IMR-90 (cell line): Measurements from ENCODE around the gene NRP2. TPM values are rescaled to one million over a fixed set of nuclear protein-coding genes. Genes with fewer than 3 reads are reported as not detected.

Experiments
- ATAC-seq: fragments of 200-7000 bp; cut with Tn5 transposase; 2 replicates; pipeline ENCODE4 v1.9.1; 2020; ENCODE audit warnings: low read depth, mild to moderate bottlenecking, moderate library complexity
- BruUV-seq: library from RNA; stranded (reverse); fragments of 400-500 nt; replicated peaks from 2 replicates; lab custom pipeline; 2021; lab: Mats Ljungman, UMichigan
- CTCF ChIA-PET: fragments of 300-600 bp; formaldehyde crosslinking; extraction: SDS; loops from one replicate; lab custom pipeline; 2021; ENCODE audit warnings: antibody characterized with exemption; lab: Yijun Ruan, JAX
- POLR2A ChIA-PET: fragments of 300-600 bp; sonication (Branson Sonifier 250); formaldehyde crosslinking; loops from one replicate; lab custom pipeline; 2022; ENCODE audit warnings: antibody characterized with exemption; ENCODE audit not compliant: unreplicated experiment; lab: Charles Lee
- DNase-seq: peaks from one replicate; pipeline ENCODE4 v3.0.0; 2013
- H2AFZ ChIP-seq: replicated peaks from 2 replicates; pipeline ENCODE3; 2013; ENCODE audit warnings: low read length, mild to moderate bottlenecking; ENCODE audit not compliant: poor library complexity
- H2AK5ac ChIP-seq: 2 replicates; pipeline ENCODE4 v1.6.1; 2013; ENCODE audit warnings: low read depth, low read length, inconsistent platforms
- H2AK9ac ChIP-seq: replicated peaks from 2 replicates; pipeline ENCODE3; 2013; ENCODE audit warnings: mild to moderate bottlenecking, low read depth, low read length, moderate library complexity; ENCODE audit not compliant: poor library complexity
- H2BK120ac ChIP-seq: 2 replicates; pipeline ENCODE4 v1.6.1; 2013; ENCODE audit warnings: low read depth, low read length, inconsistent platforms
- H2BK15ac ChIP-seq: 3 replicates; pipeline ENCODE4 v1.6.1; 2013; ENCODE audit warnings: low read depth, low read length, inconsistent platforms
- H2BK20ac ChIP-seq: 2 replicates; pipeline ENCODE4 v1.6.1; 2013; ENCODE audit warnings: low read depth, mild to moderate bottlenecking, inconsistent platforms, low read length, moderate library complexity
- H2BK5ac ChIP-seq: 2 replicates; pipeline ENCODE4 v1.6.1; 2013; ENCODE audit warnings: mild to moderate bottlenecking, low read depth, low read length, inconsistent platforms; ENCODE audit not compliant: poor library complexity, severe bottlenecking
- H3K14ac ChIP-seq: replicated peaks from 2 replicates; pipeline ENCODE4 v1.6.1; 2013; ENCODE audit warnings: low read depth, low read length, inconsistent platforms
- H3K18ac ChIP-seq: 2 replicates; pipeline ENCODE4 v1.6.1; 2013; ENCODE audit warnings: low read depth, low read length, control low read depth
- H3K23ac ChIP-seq: 2 replicates; pipeline ENCODE4 v1.6.1; 2013; ENCODE audit warnings: low read depth, low read length, inconsistent platforms
- H3K27ac ChIP-seq: 2 replicates; pipeline ENCODE4 v1.5.1; 2013; ENCODE audit warnings: mild to moderate bottlenecking, control low read depth, low read length; ENCODE audit not compliant: insufficient read depth
- H3K27me3 ChIP-seq: 2 replicates; pipeline ENCODE4 v1.6.1; 2013; ENCODE audit warnings: low read length; ENCODE audit not compliant: control insufficient read depth, insufficient read depth
- H3K36me3 ChIP-seq: 2 replicates; pipeline ENCODE4 v1.6.1; 2013; ENCODE audit warnings: low read length, mixed read lengths; ENCODE audit not compliant: control insufficient read depth, insufficient read depth
- H3K4ac ChIP-seq: 2 replicates; pipeline ENCODE4 v1.6.1; 2013; ENCODE audit warnings: low read depth, low read length, inconsistent platforms
- H3K4me1 ChIP-seq: 2 replicates; pipeline ENCODE4 v1.6.1; 2013; ENCODE audit warnings: low read length, mixed read lengths; ENCODE audit not compliant: control insufficient read depth, insufficient read depth
- H3K4me2 ChIP-seq: 2 replicates; pipeline ENCODE4 v1.6.1; 2013; ENCODE audit warnings: low read depth, mild to moderate bottlenecking, control low read depth, low read length, moderate library complexity
- H3K4me3 ChIP-seq: 2 replicates; pipeline ENCODE4 v1.5.1; 2013; ENCODE audit warnings: low read depth, mild to moderate bottlenecking, control low read depth, low read length, moderate library complexity; ENCODE audit not compliant: insufficient read depth
- H3K56ac ChIP-seq: 2 replicates; pipeline ENCODE4 v1.6.1; 2013; ENCODE audit warnings: low read length, inconsistent platforms; ENCODE audit not compliant: insufficient read depth; ENCODE audit errors: extremely low read depth
- H3K79me1 ChIP-seq, 2 experiments: 2 replicates each; pipeline ENCODE4 v1.6.1; 2013; ENCODE audit warnings: low read length in 2 of 2, inconsistent platforms in 1 of 2, low read depth in 1 of 2
- H3K9ac ChIP-seq: 2 replicates; pipeline ENCODE4 v1.6.1; 2013; ENCODE audit warnings: low read depth, low read length, control low read depth
- H3K9me1 ChIP-seq: 2 replicates; pipeline ENCODE4 v1.6.1; 2013; ENCODE audit warnings: low read length, inconsistent platforms; ENCODE audit not compliant: insufficient read depth
- H3K9me3 ChIP-seq: 2 replicates; pipeline ENCODE4 v1.6.1; 2013; ENCODE audit warnings: low read length; ENCODE audit not compliant: control insufficient read depth, insufficient read depth
- H4K20me1 ChIP-seq: 2 replicates; pipeline ENCODE4 v1.6.1; 2013; ENCODE audit warnings: low read length, inconsistent platforms; ENCODE audit not compliant: insufficient read depth
- H4K5ac ChIP-seq: 2 replicates; pipeline ENCODE4 v1.6.1; 2013; ENCODE audit warnings: mild to moderate bottlenecking, low read depth, low read length, control low read depth
- H4K8ac ChIP-seq, 2 experiments: 2 replicates each; pipeline ENCODE4 v1.6.1; 2013; ENCODE audit warnings: low read depth in 2 of 2, low read length in 2 of 2, control low read depth in 1 of 2, inconsistent platforms in 1 of 2
- H4K91ac ChIP-seq: 2 replicates; pipeline ENCODE4 v1.6.1; 2013; ENCODE audit warnings: low read depth, low read length, inconsistent platforms; ENCODE audit not compliant: insufficient read depth
- BHLHE40 ChIP-seq: fragments of 150-350 bp; IDR thresholded peaks from 2 replicates; pipeline ENCODE4 v1.6.1; 2016; ENCODE audit warnings: mild to moderate bottlenecking, low read depth, low read length
- CHD1 ChIP-seq: IDR thresholded peaks from 2 replicates; pipeline ENCODE4 v1.6.1; 2012; ENCODE audit warnings: low read depth, low read length, improper control_type of control experiment
- NFE2L2 ChIP-seq: fragments of 150-350 bp; IDR thresholded peaks from 2 replicates; pipeline ENCODE4 v1.6.1; 2016; ENCODE audit warnings: low read depth, mild to moderate bottlenecking, low read length
- POLR2A ChIP-seq: IDR thresholded peaks from 2 replicates; pipeline ENCODE4 v1.6.1; 2012; ENCODE audit warnings: mild to moderate bottlenecking, low read depth, low read length
- RCOR1 ChIP-seq: IDR thresholded peaks from 2 replicates; pipeline ENCODE4 v1.6.1; 2012; ENCODE audit warnings: mild to moderate bottlenecking, low read length, improper control_type of control experiment; ENCODE audit not compliant: insufficient replicate concordance
- WGBS, 2 experiments: methylation state at CpG; one replicate each; pipeline versions ENCODE4 v1.1.5 to v1.1.7; 2013; ENCODE audit warnings: missing lambda C conversion rate in 2 of 2; ENCODE audit not compliant: insufficient read length in 1 of 2; ENCODE audit errors: extremely low coverage in 2 of 2; 5-methylcytosine and 5-hydroxymethylcytosine counted together
- dilution Hi-C: fragments of 300-500 bp; cut with HindIII; formaldehyde crosslinking; loops from one replicate; pipeline ENCODE4 v1.14.3; 2018; ENCODE audit warnings: low sequenced_read_pairs; ENCODE audit not compliant: unreplicated experiment
- in situ Hi-C: fragments of 300-500 bp; cut with MboI; formaldehyde crosslinking; loops from 3 replicates; pipeline ENCODE4 v1.14.3; 2019; ENCODE audit warnings: low sequenced_read_pairs, inconsistent platforms, mixed read lengths
- intact Hi-C: fragments of 100-400 bp; cut with micrococcal nuclease; formaldehyde crosslinking; loops from 2 replicates; pipeline ENCODE4 v1.10.0; 2022
- polyA plus RNA-seq, 3 experiments: library from polyadenylated mRNA; depleted of rRNA; stranded (reverse); fragments of >200 nt; gene quantifications; 2 replicates each; pipeline ENCODE4 v1.2.3, GENCODE V29; 2012; ENCODE audit warnings: low replicate concordance in 1 of 3
- total RNA-seq: library from RNA; depleted of rRNA; stranded (reverse); fragments of >200 nt; gene quantifications from 2 replicates; pipeline ENCODE4 v1.2.3, GENCODE V29; 2012

The NRP2 gene
- total and polyA plus RNA-seq, 2 of the 4 experiments (the other 2 are of a cell fraction): 46.4 to 51.3 TPM

GRCh38 chr2:205745661-205746419 lies 63.5 kb downstream of the NRP2 start:
- TF ChIP-seq BHLHE40 (no peak), CHD1 (no peak), POLR2A (no peak), RCOR1 (no peak), NFE2L2 (no peak)
- H3K79me1 ChIP-seq: no peaks in the 10 kb centered on the region; a peak in 1 of 4 replicates
- peaks cover 80% of the 10 kb centered on the region for H3K36me3 ChIP-seq
- no peak overlapping the region for H4K8ac ChIP-seq
- H3K4ac ChIP-seq: no peak overlapping the region
- WGBS, 2 experiments: no CpG with 5 or more reads among the region's 14 CpGs
- ChIA-PET POLR2A (no interaction called here), CTCF (no interaction called here)
- no TSS peak for BruUV-seq
- H3K56ac ChIP-seq: no peak overlapping the region
- H3K18ac ChIP-seq: no peak overlapping the region
- ATAC-seq: no peak
- no peaks in the 10 kb centered on the region for H3K4me1 ChIP-seq
- no peaks in the 10 kb centered on the region for H3K9me3 ChIP-seq
- in situ Hi-C loops (no loop called here), intact Hi-C loops (no loop called here), dilution Hi-C loops (no loop called here)
- H3K14ac ChIP-seq: no peak overlapping the region
- H3K9me1 ChIP-seq: peaks cover 16% of the 10 kb centered on the region
- no peak overlapping the region for H4K5ac ChIP-seq
- no peak for DNase-seq
- no peak overlapping the region for H2BK20ac ChIP-seq
- no peak overlapping the region for H2BK120ac ChIP-seq
- H3K9ac ChIP-seq: no peak overlapping the region
- H4K20me1 ChIP-seq: no peaks in the 10 kb centered on the region
- no peak overlapping the region for H2AK5ac ChIP-seq
- no peaks in the 10 kb centered on the region for H3K27me3 ChIP-seq
- H3K4me2 ChIP-seq: no peak overlapping the region
- no peak overlapping the region for H2BK15ac ChIP-seq
- no peak overlapping the region for H4K91ac ChIP-seq
- H3K23ac ChIP-seq: no peak overlapping the region
- no peak overlapping the region for H3K4me3 ChIP-seq
- peak overlapping the region; percentile 25 for H2AK9ac ChIP-seq
- no peak overlapping the region for H3K27ac ChIP-seq
- no peak overlapping the region for H2AFZ ChIP-seq
- no peak overlapping the region for H2BK5ac ChIP-seq
